CD4-positive, alpha-beta T cell treated with Interleukin-6 at 100 ng/mL for 8 hours (primary cell): Measurements from ENCODE around the gene CDK5.

ENCODE experiments used
- DNase-seq: peaks from one replicate; pipeline ENCODE4 v3.0.0-alpha.2; 2020; ENCODE audit warnings: mixed read lengths, low spot score

The CDK5 gene

DNA sequence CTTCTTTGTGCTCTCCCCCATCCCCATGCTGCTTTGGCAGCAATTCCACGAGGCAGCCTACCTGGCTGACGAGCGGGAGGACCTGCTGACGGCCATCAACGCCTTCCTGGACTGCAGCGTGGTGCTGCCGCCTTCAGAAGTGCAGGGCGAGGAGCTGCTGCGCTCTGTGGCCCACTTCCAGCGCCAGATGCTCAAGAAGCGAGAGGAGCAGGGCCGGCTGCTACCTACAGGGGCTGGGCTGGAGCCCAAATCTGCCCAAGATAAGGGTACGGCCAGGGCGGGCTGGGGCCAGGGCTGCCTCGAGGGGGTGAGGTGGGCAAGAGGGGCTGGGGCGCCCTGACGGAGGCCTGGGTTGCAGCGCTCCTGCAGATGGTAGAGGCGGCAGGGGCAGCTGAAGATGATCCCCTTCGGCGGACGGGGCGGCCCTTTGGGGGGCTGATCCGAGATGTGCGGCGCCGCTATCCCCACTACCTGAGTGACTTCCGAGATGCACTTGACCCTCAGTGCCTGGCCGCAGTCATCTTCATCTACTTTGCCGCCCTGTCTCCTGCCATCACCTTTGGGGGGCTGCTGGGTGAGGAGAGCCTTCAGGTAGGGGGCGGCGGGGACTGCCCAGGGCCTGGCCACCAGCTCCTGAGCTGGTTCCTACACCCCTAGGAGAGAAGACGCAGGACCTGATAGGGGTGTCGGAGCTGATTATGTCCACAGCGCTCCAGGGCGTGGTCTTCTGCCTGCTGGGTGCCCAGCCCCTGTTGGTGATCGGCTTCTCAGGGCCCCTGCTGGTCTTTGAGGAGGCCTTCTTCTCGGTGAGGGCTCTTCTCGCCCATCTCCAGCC lies 13.6 kb upstream of the CDK5 start:
- no peak for DNase-seq

DNA sequence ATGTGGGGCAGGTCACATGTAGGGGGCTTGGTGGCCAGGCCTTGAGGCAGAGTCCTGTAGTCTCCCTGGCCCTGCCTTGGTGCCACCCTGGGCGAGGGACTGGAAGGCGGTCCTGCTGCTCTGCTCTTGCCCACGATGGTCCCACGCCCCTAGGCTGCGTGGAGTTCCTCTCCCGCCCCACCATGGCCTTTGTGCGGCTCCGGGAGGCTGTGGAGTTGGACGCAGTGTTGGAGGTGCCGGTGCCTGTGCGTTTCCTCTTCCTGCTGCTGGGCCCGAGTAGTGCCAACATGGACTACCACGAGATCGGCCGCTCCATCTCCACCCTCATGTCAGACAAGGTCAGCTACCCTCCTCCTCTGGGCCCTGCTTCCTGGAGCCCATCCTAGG lies 12.9 kb upstream of the CDK5 start:
- DNase-seq: no peak

DNA sequence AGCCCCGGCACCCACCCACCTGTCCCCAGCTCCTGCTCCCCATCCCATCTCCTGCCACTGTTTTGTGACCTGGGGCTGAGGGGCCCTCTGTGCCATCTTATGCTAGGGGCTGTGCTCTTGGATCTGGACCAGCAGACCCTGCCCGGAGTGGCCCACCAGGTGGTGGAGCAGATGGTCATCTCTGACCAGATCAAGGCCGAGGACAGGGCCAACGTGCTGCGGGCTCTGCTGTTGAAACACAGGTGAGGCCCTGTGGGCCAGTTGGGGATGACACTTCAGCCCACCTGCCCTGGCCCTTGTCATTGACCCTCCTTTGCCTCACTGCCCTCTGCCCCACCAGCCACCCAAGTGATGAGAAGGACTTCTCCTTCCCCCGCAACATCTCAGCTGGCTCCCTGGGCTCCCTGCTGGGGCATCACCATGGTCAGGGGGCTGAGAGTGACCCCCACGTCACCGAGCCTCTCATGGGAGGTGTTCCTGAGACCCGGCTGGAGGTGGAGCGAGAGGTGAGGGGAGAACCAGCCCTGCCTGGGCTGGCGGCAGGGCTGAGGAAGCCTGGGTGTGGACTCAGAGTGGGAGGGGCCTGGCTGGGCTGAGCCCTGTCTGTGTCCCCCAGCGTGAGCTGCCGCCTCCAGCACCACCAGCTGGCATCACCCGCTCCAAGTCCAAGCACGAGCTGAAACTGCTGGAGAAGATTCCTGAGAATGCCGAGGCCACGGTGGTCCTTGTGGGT lies 12.3 kb upstream of the CDK5 start:
- DNase-seq: no peak

DNA sequence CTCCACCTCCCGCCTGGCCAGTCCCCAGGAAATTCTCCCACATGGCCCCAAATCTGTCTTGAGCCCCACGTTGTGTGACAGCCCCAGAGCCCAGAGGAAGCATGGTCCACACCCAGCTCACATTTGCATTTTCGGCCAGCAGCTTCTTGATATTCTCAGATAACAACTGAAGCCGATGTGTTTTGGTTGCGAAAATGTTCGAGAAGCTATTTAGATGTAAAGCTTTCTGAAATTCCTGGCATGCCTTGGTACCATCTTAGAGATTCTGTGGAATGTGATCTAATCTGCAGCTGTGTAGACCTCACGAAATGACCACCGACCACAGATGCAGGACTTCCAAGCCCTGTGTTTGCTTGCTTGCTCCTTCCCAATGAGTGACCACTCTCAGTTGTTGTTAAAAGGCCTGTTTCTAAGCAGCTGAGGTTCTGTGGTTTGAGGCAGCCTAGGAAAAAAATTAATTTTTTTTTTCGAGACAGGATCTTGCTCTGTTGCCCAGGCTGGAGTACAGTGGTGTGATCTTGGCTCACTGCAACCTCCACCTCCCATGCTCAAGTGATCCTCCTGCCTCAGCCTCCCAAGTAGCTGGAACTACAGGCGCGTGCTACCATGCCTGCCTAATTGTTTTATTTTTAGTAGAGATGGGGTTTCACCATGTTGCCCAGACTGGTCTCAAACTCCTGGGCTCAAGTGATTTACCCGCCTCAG lies 10.5 kb upstream of the CDK5 start:
- no peak for DNase-seq

DNA sequence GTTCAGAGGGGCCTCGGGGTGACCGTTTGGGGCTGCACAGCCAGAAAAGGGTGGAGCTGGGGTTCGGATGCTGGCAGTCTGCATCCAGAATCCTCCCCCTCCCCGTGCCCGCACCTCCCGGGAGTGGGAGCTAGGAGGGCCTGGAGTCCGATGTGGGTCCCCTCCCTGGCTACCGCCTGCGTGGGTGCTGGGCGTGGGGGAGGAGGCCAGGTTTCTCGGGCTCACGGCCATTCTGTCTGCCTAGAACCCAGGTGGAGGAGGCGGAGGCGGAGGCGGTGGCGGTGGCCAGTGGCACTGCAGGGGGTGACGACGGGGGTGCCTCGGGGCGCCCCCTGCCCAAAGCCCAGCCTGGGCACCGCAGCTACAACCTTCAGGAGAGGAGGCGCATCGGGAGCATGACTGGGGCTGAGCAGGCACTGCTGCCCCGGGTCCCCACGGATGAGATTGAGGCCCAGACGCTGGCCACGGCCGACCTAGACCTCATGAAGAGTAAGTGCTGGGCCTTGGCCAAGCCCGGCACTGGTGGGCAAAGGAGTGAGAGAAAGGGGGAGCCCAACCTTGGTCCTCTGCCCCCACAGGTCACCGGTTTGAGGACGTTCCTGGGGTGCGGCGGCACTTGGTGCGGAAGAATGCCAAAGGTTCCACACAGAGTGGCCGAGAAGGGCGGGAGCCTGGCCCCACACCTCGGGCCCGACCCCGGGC lies 8.7 kb upstream of the CDK5 start:
- DNase-seq: no peak

DNA sequence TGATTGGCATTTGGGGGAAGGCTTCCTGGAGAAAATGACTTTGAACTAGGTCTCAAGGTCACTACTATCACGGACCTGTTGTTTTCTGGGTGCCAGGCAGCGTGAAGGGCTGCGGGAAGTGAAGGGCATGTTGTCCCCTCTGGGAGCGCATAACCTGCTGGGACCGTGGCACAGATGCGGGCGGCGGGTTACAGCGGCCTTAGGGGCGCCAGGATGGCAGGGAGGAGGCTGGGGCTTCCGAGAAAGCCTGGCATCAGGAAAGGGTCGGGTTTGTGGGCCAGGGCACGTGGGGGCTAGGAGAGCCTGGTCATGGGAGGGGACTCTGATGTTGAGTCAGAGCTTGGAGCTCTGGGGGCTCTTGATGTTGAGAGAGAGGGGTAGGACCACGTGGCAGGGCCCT lies 7.8 kb upstream of the CDK5 start:
- DNase-seq: no peak

DNA sequence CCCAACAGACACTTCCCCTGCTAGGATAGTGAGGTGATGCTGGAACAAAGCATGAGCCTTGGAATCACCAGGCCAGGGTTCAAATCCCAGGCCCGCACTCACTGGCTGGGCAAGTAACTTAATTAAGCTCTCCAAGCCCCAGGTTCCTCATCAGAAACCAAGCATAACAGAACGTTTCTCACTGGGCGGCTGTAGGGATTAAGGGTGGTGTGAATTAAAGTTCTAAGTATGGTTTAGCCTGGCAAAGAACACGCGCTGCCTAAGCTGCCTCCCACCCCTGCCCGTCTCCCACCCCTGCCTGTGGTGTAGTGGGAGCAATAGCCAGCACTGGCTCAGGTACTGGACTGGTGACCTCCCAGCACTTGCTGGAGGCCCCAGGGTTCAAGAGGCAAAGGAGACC lies 7.3 kb upstream of the CDK5 start:
- DNase-seq: no peak

DNA sequence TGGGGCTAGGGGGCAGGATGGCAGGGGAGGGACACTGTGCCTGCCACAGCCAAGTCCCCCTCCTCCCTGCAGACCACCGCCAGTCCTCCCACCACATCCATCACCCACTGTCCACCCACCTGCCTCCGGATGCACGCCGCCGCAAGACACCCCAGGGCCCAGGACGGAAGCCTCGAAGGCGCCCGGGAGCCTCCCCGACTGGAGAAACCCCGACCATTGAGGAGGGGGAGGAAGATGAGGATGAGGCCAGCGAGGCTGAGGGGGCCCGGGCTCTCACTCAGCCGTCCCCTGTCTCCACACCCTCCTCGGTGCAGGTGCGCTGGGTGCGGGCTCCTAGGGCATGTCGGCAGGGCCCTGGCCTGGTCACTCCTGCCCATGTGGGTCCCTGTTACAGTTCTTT lies 6.8 kb upstream of the CDK5 start:
- DNase-seq: no peak

DNA sequence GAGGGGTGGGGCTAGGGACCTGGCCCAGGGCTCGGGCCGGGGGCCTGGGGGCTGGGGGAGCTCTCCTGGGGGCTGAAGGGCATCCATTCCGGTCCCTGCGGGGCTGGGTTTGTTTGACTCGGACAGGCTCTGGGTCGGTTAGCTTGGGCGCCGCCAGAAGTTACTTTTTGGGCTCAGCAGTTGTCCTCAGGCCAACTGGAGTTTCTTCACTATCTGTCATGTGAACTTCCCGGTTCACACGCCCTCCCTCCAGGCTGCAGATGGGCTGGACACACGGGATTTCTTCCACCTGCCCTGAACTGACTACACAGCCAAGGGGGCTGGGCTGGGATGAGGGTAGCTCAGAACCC lies 5.5 kb upstream of the CDK5 start:
- no peak for DNase-seq

DNA sequence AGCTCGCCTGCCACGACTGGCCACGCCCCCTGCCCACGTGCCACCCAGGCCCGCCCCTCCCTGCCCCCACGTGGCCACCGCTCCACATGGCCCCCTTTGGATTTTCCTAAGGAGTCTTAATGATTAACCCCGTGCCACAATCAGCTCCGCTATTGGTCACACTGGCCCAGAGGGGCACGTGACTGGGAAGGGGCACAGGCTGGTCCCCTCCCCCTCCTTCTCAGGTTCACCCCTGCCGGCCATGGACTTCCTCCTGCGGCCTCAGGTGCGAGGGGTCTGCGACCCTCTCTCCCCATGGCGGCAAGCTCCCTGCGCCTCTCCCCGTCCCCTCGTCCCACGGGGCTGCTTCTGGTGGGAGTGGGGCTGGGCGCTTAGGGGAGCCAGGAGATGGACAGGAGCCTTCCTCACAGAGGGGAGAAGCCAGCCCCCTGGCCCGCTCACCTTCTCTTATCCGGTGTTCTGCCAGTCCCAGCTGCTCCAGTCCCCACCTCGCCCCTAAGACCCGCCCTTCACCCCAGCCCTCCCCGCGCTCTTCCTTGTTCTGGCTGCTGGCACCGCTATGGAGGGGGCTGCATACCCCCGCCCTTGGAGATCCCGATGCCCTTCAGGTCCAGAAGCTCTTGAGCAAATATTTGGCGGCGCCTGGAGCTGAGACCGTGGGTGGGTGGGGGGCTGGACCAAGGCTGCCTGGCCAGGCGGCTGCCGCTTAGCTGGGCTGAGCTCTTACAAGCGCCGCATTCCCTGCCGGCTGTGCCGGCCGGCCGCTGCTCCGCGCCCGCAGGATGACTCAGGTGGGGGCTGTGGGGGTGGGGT lies 4.9 kb upstream of the CDK5 start:
- DNase-seq: no peak

DNA sequence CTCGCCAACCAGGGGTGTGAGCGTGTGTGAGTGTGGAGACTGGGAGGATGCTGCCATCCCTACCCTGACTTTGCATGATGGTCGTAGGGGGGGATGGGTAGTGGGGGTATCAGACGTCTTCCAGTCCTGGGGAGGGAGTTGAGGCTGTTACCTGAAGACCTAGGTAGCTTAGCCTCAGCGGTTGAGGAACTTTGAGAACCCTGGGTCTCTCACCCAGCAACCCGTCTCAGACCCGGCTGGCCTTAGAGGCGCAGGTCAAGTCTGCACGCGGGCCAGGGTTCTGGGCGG lies 4.4 kb upstream of the CDK5 start:
- no peak for DNase-seq

DNA sequence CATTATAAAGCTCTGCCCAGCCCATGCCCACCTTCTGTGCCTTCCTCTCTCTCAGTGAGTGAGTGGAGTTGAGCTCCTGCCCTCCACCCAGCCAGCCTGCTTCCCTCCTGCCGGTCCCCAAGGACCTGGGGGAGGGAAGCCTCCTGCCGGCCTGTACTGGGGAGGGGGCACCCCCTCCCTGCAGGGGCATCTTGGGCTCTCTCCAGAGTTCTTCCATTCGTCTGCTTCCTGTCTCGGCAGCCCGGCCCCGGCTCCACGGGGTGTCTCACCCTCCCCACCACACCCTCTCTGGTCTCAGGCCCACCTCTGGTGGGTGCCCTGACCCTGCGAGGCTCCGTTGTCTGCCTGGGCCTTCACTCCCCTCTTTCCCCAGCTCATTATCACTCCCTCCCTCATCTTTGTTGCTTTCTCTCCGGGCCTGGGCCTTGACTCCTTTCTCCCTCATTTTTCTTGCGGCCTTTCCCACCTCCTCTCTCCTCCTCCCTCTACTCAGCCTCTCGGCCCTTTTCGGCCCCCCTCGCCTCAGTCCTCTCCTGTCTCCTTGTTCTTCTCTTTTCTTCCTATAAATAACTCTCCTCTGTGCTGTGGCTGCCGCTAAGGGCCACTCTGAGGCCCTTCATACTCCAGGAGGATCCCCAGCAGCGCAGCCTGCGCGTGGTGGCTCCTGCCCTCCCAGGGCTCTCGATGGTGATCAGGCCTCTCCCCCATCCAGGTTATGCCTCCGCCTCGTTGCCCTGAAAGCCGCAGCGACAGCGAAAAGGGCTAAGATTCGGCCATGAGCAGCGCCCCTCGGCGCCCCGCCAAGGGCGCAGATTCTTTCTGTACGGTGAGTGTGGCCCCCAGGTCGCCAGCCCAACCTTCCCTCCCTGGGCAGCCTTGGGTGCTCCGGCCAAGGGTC lies 3.8 kb upstream of the CDK5 start:
- DNase-seq: no peak

DNA sequence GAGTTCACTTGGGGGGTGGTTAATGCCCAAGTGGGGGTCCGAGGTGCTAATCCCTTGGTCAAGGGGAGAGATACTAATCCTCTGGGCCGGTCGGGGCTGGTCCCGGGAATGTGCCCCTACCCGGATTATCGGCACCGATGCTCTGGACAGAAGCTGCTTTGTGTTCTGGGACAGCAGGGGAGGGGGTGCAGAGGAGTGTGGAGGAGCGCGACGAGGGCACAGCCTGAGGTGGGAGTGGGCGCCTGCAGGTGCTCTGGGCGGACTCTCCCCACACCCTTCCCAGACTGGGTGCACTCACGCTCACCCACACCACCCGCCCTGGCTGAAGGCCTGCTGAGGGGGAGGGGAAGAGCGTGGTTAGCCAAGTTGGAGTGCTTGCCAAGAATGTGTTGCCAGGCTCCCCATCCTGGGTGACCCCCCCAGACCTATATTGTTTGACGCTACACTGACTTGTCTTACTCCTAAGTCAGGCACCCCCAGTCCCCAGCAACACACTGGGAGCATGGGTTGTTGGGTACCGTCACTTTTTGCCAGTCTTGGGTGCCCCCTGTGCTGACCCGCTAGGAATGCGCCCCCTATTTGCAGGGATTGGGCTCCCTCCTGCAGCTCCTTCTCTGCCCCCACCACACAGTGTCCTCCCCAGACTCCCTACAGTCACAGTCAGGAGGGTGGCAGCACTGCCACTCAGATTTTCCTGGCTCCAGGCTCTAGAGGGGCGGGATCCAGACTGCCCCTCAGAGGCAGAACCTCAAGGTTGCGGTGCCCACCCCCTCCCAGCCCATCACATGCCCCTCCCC lies 2.9 kb upstream of the CDK5 start:
- DNase-seq: no peak

DNA sequence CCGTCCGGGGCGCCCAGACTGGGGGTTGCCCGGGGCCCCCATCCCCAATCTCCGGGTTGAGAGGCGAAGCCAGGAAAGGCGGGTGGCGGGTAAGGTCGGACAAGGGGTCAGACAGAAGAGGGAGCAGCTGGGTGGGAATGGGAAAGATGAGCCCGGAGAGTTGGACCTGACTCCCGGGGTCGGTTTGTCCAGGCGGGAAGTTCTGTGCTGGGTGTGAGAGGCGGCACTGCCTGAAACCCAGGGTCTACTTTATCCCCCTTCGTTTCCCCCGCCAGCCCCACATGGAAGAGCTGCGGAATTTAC lies 2.4 kb upstream of the CDK5 start:
- no peak for DNase-seq

DNA sequence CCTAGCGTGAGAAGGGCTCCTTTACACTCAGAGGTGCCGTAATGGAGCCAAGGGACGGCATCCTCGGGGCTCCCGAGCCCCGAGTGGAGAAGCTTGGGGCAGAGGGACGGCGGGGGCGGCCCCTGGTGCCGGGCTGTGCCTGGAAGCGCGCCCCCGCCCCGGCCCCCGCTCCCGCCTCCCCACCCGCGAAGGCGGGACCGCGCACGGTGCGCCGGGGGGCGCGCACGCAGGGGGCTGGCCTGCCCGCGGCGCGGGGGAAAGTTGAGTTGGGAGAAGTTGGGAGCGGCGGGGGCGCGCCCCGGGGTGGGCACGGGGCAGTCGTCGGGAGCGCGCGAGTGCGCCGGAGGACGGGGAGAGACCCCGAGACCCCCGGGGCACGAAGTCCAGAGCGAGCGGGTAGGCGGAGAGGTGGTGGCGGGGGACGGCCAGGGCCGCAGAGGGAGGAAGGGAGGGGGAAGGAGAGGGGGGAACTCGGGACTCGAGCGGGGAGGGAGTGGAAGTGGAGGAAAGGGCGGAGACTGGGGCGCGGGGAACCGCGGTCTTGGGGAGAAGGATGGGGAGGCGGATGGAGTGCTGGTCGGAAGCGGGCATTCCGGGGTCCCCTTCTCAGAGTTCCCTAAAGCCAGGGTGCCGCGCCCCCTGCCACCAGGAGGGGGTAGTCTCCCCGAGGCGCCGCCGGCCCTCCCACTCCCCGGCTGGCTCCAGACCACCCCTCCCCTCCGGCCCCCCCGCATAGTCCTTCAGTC lies 1.8 kb upstream of the CDK5 start, which contains the start of gene SLC4A2:
SLC4A2 (plus strand) TSS at position 223 of the 746 bp plus-strand sequence. CDS start 2,399 bp downstream, outside the sequence.
- peak; percentile 58 for DNase-seq

DNA sequence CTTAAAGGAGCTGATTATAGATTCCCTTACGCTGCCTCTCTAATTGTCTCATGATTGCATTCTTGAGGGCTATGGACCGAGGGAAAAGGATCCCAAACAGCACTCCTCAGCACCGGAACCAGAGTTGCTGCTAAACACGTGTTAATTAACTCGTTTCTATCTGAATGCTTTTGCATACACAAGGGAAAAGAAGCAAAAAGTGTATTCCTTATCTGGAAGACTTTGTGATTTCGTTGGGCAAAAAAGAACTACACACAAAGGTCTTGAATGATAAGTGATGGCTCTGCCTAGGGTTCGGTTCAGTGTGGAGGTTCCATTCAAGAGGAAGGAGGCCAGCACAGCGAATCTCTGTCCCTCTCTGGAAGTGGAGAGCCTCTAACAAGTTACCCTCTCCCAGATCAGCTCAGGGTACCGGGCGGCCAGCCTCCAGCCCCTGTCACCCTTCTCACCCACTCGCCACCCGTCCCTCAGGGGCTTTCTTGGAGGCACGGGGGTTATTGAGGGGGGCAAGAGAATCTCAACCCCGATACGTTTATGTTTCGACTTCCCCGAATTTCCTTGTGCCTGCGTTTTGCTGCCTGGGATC lies 1.2 kb upstream of the CDK5 start:
- no peak for DNase-seq

DNA sequence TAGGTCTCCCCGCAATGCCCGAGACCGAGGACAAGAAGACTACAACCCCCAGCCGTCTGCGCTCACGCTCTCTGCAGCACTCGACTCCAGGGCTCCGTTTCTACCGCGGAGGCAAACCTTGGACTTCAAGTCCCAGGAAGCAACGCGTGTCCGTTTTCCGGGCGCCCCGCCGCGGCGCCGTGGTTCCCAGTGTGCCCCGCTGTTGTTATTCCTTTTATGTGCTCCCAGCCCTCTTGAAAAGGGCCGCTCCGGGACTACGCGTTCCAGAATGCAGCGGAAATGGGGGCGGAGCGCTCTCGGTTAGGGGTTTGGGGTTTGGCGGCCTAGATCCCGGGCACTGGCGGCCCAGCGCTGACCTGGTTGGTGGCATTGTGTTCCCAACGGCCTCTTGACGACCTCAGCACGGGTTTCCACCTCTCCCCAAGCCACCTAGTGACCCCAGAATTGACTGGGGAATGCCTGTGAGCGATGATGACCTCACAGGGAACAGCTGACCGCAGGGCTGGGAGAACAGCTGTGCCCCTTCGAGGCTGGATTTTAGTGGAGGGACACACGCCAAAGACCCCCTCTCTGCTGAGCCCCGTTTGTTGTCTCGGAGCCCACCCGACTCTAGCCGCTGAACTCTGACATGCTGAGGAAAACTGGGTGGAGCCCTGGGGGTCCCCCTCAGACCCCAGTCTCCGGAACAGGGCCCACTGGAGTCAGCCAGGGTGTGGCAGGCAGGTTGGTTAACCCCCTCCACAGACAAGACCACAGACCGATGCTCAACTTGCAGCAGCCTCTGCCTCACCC lies 488 bp upstream of the CDK5 start:
- DNase-seq: peak; percentile 99
